ENCODE results near the gene GNPDA2.
"Not testable (repeated sequence)": the region's sequence is repeated elsewhere in the genome, so short reads cannot be mapped to it uniquely, and the experiment has no call there.

The GNPDA2 gene

GRCh38 chr4:44726038-44726871 is at the start of gene GNPDA2:
Gene GNPDA2, minus strand, starts transcription at chr4:44726556. Its CDS starts 4,349 bp downstream, at chr4:44722207.
- peak; percentile 86 for DNase-seq

DNA sequence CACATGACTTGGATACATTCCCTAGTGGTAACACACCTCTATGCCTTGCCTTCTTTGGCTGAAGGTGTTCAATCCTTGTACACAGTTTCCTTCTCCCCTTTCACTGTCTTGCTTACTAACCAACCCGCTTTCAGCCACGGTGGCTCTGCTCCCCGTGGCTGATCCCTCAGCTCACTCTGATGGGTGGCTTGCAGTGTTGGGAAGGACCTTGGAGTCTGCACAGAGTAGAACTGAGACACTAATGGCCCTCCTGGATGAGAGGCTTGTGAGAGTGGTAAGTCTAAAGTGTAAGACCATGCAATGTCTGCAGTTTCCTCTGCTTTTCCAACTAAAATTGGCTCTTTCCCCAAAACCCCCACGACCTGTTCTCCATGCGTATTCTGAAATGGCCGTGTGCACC is 46.0 kb upstream of the GNPDA2 start:
- no peak for DNase-seq

DNA sequence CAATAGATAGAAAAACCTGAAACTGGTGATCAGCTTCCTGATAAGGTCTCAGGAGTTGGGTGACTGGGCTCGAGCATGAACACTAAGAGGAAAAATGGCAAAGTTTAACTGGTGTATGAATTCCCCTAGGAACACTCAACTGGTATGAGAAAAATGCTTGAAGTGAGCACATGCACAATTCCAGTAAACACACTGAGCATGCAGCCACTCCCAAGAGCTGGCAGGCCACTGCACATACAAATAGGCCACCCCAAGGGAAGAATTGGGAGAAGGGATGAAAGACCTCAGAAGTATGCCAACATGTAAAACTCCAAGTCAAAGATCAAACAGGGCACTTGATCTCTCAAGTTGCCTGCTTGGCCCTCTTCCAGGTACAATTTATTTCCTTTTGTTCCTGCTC is 45.4 kb upstream of the GNPDA2 start:
- no peak for DNase-seq

DNA sequence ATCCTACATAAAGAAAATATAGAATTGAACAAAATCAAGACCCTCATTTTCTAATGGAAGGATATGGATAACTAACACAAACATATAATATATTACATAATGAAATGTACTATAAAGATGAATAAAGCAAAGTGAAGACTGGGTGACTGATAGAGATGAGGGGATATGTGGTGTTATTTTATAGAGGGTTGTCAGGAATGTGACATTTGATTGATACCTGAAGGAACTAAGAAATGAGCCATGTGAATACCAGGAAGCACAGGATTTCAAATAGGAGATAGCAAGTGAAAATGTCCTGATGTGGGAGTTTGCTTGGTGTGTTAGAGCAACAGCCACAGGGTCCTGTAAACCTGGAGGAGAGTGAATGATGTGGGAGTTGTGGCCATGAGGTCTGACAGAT is 40.1 kb upstream of the GNPDA2 start:
- DNase-seq, result no peak

GRCh38 chr4:44765116-44765515 is 38.8 kb upstream of the GNPDA2 start:
- no peak for DNase-seq

- DNase-seq, result no peak
These were observed 35.0 kb upstream of the GNPDA2 start for GRCh38 chr4:44761306-44761705.

- DNase-seq, result peak; percentile 50
These were observed 34.0 kb upstream of the GNPDA2 start for GRCh38 chr4:44760142-44760898.

GRCh38 chr4:44756559-44756958 is 30.2 kb upstream of the GNPDA2 start:
- no peak for DNase-seq

- peak; percentile 33 for DNase-seq
These were observed 13.8 kb upstream of the GNPDA2 start for GRCh38 chr4:44740201-44740600.

DNA sequence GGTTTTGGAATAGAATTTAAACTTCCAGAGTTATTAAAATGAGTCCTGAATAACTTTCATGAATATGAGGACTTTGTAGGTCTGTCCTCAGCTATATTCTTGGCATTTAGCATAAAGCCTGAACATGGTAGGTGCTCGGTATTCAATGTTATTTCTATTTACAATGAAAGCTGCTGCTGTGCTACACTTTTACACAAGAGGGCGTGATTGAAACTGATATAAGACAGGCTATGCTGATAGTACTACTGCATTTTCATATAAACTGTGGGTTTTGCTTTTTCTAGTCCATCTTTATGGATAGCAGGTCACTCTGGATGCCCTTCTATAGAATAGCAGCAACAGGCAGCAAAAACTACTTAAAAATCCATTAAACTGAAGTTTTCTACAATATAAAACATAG is 12.3 kb upstream of the GNPDA2 start:
- DNase-seq, result peak; percentile 33

DNA sequence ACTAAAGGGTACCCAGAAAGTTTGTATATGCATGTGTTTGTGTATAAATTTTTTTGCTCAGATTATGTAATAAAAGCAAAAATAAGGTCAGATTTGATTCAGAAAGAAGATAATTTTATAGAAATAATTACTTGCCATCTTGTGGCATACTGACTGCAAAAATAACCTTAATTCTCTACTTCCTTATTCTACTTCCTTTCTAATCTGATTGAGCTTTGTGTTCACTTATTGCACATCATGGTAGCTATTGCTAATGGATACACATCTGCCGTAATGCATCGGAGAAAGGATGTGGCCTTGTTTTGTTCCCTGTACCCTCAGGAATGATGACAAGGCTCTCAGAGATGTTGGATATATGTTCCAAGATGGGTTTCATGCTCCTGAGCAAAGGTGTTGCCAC is 10.5 kb upstream of the GNPDA2 start:
- DNase-seq, result peak; percentile 48

DNA sequence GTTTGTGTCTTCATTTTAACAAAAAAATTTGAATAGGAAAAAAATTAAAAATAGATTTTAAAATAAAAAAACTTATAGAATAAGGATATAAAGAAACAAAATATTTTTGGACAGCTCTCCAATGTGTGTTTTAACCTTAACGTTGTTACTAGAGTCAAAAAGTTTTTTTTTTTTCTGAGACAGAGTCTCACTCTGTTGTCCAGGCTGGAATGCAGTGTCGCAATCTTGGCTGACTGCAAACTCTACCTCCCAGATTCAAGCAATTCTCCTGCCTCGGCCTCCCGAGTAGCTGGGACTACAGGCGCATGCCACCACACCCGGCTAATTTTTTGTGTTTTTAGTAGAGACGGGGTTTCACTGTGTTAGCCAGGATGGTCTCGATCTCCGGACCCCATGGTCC is 2.3 kb upstream of the GNPDA2 start:
- not testable (repeated sequence) for DNase-seq

DNA sequence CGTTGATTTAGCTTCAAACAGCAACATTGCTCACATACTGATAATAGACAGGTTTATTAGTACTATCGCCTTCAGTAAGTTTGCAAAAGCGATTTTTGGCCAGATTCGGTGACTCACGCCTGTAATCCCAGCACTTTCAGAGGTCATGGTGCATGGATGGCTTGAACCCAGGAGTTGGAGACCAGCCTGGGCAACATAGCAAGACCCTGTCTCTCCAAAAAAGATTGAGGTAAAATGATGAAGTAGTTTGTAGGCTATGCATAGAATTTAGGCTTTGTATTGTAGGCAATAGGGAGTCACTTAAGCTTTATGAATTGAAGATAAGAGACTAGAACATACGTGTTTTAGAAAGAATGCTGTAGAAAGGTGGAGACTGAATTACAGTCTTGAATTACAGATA is 1.1 kb upstream of the GNPDA2 start:
- DNase-seq, result no peak

DNA sequence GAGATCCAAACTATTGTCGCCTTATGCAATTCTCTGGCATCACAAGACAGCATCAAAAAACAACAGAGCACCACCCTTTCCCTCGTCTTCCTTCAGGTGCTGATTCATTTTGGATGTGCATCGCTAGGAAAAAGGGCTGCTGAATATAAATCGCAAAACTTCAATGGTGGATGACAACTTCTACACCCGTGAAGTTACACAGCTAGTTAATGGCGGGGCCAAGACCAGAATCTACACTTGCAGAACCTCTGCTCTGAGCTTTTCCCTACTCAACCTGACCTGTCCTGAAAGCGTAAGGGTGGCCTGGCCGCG is 674 bp downstream of the GNPDA2 start:
- no peak for DNase-seq

DNA sequence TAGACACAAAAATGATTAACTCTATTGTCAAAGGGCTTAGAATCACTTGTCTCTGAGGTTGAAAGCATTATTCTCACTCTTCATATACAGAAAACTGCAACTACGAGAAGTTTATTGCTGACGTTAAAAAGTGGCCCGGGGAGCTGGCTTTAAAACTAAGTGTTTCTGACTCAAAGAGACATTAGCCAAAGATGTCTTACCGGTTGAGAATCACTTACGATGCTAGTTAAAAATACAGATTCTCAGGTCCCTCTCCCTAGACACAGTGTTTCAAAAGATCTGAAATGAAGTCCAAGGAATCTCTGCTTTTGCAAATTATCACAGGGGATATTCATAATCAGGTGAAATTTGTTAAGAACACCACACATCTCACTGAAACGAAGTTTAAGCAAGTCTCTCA is 1.2 kb downstream of the GNPDA2 start:
- no peak for DNase-seq

GRCh38 chr4:44722001-44722400 is 4.4 kb downstream of the GNPDA2 start:
- no peak for DNase-seq

DNA sequence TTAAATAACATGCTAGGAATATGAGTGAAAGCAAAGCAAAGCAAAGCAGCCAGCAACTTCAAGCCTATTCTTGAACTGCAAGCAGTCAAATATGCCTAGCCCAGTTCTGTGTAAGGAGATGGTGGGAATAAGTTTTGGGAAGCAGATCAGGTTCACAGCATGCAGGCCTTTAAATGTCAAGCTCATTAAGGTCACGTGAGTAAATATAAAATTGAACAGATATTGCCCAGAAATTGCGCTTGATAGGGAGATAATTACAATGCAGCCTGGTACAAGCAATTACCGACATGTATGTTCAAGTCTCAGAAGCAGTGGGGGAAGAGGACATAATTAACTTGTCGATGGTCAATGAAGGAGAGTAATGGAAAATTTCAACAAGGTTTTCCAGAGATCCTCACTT is 6.0 kb downstream of the GNPDA2 start:
- DNase-seq, result no peak

DNA sequence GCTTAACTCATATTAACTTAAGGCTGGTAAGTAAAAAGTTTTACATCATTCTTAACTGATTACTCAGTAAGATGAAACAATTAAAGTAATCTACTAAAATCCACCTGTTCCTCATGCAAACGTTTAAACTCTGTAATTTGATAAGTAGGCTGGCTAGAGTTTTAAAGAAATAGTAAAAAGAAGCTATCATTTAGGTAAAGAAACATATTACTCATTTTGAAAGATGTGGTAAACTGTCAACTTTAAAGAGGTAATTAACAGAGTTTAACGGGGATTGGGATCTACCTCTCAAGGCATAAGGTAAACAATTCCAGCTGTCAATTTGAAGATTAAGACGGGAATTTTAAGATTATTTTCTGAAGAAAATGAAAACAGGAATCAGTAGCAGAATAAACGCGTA is 9.8 kb downstream of the GNPDA2 start:
- no peak for DNase-seq

- no peak for DNase-seq
These were observed 13.2 kb downstream of the GNPDA2 start for GRCh38 chr4:44713125-44713524.

- DNase-seq, result no peak
These were observed 21.7 kb downstream of the GNPDA2 start for GRCh38 chr4:44704673-44705072.

GRCh38 chr4:44701037-44701436 is 25.3 kb downstream of the GNPDA2 start:
- peak; percentile 15 for DNase-seq

GRCh38 chr4:44700427-44700826 is 25.9 kb downstream of the GNPDA2 start:
- no peak for DNase-seq

DNA sequence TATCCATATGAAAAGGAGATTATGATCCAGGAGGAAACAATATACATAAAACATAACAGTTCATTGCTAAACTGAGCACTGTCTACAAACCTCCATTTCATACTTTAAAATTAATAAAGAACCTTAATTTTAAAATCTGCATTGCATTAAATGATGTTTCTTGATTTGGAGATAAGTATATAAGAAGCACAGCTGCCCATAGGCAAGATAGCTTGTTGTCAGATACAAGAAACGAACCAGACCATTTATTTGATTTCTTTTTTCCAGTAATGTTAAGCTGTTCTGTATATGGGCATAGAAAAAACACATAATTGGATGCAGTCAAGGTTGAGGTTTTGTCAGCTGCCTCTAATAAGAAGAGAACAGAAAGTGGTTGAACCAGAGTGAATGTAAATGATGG is 41.7 kb downstream of the GNPDA2 start:
- no peak for DNase-seq

DNA sequence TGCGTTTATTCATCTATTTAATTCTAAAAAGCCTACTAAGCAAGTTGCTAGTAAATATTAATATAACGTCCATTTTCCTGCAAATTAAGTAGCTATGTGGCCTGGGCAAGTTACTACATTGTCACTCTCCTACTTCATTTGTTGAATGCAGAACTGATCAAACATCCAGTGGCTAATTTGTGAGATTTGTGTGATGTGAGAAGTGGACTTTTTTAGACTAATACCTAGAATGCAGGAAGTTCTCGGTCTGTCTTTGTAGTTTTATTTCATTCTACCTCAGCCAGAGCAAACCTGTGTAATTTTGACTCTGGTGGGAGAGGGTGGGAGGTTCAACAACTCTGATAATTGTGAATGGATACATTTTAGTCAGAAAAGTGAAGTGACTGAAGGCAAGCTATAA is 47.3 kb downstream of the GNPDA2 start:
- no peak for DNase-seq

Data from MV-4-11 (cell line).